GM12873 (cell line): ENCODE results near the gene C1QL4.
A peak's percentile ranks its signal among the peaks of the same experiment; 100 is the strongest.

Experiments
- TF ChIP-seq, protein P1 (sequence below): IDR thresholded peaks from 2 replicates; pipeline ENCODE4 v1.5.1; 2012; ENCODE audit warnings: low read depth, mild to moderate bottlenecking, moderate library complexity, low read length, control low read depth; ENCODE audit not compliant: insufficient read depth; ENCODE audit errors: missing control alignments

C1QL4 gene

DNA sequence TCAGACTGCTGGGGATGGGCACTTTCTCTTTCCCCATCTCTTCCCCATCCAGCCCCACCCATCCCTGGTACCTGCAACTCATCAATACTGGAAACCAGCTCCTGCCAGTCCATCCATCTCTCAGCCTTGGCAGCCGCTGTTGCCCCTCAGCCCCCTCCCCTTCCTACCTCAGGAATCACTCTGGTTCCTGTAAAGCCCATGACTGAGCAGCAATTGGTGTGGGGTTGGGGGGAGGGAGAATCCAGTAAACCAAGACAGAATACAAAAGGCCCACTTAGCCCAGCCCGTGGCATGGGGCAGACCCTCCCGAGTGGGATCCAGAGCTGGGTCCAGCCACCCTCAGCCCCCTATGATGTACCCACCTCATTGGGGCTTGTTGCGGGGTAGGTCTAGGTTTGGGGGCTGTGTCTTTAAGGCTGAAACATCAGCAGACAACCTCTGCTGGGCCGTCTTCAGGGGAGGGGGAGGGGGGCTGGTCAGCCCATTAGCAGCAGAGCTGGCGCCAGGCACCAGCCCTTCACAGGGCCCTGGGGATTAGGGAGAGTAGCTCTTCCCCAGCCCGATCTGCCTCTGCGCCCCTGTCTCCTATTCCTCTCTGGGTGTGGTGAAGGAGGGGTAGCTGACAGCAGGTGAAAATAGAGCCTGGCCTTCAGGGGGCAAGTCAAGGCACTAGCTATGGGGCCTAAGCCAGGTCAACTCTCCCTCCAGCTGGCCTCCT lies 42.7 kb downstream of the C1QL4 start:
- TF ChIP-seq, protein P1, sequence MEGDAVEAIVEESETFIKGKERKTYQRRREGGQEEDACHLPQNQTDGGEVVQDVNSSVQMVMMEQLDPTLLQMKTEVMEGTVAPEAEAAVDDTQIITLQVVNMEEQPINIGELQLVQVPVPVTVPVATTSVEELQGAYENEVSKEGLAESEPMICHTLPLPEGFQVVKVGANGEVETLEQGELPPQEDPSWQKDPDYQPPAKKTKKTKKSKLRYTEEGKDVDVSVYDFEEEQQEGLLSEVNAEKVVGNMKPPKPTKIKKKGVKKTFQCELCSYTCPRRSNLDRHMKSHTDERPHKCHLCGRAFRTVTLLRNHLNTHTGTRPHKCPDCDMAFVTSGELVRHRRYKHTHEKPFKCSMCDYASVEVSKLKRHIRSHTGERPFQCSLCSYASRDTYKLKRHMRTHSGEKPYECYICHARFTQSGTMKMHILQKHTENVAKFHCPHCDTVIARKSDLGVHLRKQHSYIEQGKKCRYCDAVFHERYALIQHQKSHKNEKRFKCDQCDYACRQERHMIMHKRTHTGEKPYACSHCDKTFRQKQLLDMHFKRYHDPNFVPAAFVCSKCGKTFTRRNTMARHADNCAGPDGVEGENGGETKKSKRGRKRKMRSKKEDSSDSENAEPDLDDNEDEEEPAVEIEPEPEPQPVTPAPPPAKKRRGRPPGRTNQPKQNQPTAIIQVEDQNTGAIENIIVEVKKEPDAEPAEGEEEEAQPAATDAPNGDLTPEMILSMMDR = no peak

DNA sequence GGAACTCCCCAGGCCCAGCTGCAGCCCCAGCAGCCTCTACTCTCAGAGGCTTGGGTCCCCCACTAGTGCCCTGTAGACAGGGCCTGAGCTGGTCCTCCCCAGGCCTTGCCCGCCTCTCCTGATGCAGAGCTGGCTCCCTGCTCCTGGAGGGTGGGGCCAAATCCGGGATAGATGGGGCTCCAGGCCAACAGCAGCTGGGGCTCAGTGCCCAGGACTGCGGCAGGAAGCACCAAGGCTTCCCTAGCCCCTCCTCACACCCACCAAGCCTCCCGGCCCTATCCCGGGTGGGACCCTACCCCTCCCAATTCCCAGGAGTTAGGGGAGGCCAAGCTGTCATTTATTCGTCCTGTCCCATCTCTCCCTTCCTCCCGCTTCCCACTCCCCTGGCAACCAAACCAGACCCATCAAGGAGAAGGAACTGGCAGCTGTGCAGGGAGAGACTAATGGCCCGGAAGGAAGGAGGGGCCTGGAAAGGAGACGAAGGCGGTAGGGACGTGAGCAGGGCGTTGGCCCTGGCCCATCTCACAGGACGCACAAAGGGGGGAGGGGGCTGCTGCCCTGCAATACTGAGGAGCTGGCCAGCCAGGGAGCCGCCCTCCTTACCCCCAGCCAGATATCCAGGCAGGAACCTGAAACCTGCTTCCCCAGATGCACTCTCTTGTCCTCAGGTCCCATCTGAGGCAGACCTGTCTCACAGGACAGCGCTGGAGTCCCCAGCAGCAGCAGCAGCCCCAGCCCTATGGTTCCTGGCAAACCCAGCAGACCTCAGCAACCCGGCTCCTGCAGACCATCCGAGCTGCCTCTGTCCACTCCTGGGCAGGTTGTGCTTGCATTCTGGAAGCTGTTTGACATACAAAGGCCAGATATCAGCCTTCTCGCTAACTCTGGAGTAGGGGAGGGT lies 43.7 kb downstream of the C1QL4 start:
- TF ChIP-seq, protein P1 = no peak

DNA sequence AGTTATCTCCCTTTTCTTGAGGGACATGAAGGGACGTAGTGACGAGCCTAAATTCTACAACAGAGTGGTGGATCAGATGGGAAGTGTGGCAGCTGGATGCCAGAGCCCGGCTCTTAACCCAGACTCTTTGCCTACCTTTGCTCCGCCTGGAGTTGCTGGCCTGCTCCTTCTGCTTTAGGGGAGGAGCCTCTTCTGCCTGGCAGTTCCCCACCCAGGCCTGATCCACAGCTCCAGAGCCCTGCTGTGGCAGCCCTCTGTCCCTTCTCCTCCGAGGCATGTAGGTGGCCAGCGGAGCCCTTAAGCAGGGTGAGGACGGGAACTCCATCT lies 44.3 kb downstream of the C1QL4 start:
- TF ChIP-seq, protein P1 = no peak

DNA sequence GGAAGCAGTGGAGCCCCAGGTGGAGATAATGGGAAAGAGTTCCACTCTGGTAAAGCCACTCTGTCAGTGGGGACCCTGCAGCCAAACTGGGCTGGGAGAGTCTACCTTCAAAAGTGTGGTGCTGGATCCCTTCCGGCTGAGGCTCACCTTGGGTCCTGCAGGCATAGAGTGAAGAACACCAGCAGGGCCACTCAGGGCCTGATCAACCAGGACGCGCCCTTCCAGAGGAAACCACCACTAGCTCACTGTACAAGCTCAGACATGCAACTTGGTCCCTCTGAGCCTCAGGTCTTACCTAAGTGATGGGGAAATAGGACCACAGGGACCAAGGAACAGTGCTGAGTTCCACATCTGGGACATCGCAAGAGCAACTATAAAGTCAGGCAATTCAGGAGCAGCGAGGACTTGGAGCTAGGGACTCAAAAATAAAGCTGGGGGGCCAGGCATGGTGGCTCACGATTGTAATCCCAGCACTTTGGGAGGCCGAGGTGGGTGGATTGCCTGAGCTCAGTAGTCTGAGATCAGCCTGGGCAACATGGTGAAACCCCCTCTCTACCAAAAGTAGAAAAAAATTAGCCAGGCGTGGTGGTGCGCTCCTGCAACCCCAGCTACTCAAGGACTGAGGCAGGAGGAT lies 47.9 kb downstream of the C1QL4 start:
- TF ChIP-seq, protein P1 = no peak

DNA sequence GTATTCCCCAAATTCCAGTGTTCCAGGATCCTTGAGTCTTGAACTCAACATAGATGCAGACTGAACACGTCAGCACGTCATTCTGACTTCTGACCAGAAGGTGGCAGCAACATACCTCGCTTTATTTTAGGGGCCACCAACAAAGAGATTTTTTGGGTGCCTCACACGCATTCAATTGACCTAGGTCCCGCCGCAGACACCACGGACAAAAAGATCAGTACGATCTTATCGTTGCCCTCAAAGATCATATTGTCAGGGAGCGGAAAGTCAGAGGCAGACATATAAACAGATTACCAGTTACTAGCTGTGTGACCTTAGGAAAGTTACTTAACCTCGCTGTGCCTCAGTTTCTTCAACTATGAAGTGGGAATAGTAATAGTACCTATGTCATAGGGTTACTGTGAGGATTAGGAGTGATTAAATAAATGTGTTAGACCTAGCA lies 48.6 kb downstream of the C1QL4 start:
- TF ChIP-seq, protein P1 = peak; percentile 82

DNA sequence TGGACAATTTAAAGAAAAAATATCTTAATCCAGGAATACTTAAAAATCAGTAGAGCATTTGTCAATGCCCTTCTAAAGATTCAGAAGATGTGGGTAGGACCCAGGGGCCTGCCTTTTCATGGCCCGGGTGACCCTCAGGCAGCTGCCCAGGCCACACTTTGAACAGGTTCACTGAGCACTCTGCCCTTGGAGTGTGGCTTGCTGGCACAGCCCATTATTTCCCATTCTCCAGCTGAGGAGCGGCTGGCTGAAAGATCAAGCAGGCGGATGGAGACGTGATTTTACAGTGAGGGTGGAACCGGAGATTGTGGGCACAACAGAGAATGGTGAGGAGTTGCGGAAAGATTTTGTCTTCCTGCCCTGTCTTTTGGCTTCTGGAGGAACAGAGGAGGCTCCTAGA lies 49.1 kb downstream of the C1QL4 start:
- TF ChIP-seq, protein P1 = no peak

GRCh38 chr12:49284672-49285071 lies 52.3 kb downstream of the C1QL4 start:
- TF ChIP-seq, protein P1 = no peak
